GM18526 (cell line): ENCODE results near the gene SLC50A1.
A peak's percentile ranks its signal among the peaks of the same experiment; 100 is the strongest.

Experiments
- POLR2A ChIP-seq: IDR thresholded peaks from 3 replicates; pipeline ENCODE4 v1.6.1; 2011; ENCODE audit not compliant: insufficient read length; ENCODE audit errors: extremely low read depth

Gene SLC50A1

DNA sequence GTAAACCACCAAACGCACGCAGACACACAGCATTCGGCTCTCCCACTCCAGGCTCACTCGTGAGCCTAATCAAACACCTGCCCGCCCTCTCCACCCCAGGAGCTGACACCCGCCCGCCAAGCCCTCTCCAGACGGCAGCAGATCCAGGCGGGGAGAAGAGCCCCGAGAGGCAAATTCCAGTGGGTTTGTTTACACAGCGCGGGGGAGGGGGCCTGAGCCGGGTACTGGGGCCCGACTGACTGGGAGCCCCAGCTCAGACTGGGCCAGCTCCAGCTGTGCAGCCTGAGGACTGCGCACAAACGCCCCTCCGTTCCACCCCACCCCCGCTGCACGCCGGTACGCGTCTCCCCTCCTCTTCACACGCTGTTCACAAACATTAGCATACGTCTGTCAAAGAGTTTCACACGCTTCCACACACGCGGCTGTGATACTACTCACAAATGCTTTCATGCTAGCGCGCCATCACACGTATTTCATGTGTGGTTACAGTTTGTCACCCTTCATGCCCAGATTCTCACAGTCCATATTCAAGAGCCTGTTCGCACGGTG lies 9.0 kb upstream of the SLC50A1 start:
- TF ChIP-seq POLR2A: no peak

DNA sequence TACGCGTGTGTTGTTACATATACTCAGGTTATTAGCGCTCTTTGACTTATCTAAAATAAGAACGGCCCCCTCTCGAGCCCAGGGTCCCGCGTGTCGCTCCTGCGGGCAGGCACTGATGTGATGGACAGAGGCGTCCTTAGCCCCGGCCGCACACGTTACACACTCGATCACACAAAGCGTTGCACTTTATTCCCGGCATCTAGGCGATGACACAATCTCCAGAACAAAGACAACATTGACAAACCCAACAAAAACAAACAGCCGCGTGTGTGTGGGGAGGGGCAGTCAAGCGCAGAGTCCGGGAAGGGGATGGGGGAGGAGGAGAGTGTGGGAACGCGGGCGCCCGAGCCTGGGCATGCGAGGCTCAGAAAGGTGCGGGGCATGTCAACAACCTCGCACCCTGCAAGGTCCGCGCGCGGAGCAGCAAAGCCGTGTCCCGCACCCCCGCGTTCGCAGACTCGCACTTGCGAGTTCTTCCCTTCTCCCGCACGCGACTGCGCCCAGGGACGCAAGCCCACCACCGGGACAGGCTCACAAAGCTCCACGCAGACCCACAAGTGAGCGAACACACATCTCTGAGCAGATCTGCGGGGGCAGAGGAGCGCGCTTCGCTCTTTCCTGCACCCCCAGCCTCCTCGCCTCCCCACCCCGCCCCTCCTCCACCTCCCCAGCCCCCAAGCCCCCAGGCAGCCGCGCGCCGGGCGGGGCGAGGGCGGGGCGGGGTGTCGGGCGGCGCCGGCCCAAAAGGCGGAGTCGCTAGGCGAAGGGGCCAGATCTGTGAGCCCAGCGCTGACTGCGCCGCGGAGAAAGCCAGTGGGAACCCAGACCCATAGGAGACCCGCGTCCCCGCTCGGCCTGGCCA lies 8.3 kb upstream of the SLC50A1 start, which contains the start of gene EFNA1:
TSS of gene EFNA1 (plus strand) at position 772 of the 862 bp plus-strand sequence. CDS start 102 bp downstream, outside the sequence.
- TF ChIP-seq POLR2A: no peak

DNA sequence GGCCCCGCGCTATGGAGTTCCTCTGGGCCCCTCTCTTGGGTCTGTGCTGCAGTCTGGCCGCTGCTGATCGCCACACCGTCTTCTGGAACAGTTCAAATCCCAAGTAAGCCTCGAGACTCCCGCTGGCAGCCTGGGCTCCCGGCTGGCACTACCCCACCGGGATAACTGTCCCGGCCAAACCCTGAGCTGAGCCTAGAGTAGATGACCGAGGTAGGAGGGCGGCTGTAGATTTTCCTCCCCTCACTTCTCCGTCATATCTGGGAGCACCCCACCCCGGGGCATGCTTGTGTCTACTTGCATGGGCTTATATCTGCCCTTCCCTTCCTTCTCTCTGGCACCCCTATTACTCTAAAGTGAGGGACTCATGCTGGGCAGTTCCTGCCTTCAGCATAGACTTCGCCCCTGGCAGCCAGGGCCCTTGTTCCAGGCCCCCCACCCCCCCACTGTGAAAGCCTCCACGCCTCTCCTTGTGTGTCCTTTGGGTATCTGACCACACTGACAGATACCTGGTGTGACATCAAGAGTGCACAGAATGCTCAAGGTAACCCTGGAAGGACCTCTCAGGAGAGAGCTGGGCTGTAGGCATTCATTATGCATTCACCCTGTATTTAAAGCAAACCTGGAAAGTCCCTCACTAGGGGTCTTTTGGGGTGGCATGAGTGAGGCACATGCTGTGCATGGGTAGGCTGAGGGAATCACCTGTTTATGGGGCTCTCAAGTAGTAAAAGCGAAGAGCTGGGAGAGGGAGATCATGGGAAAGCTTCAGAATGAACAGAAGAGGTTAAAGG lies 7.5 kb upstream of the SLC50A1 start:
- TF ChIP-seq POLR2A: no peak

DNA sequence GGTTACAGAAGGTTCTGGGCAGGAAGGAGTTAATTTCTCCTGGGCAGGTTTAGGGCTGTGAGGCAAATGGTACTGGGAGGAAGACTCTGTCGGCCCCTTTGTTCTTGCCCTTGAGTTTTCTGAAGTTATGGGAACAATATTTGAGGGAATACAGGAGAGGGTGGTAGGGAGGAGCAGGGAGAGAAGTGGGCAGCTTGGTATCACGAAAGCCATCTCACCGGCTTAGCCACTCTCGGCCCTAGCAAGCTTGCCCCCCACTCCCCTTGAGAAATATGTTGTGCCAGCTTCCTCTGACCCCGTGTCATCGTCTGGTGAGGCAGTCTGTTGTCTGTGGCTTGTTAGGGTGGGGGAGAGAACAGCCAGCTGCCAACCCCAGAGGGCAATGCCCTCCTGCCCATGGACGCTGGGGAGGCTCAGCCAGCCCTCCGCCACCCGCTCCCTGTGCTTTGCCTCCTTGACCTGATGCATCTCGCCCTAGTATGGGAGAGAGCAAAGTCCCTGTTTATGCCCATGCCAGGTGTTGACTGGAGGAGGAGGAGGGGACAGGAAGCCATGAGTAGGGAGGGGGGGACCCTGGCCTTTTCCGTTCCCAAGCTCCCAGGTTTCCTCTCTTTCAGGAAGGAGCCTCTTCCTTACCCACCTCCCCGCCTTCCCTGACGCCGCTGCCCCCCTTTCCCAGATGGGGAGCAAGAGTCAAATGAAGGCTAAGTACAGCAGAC lies 6.7 kb upstream of the SLC50A1 start:
- TF ChIP-seq POLR2A: no peak

DNA sequence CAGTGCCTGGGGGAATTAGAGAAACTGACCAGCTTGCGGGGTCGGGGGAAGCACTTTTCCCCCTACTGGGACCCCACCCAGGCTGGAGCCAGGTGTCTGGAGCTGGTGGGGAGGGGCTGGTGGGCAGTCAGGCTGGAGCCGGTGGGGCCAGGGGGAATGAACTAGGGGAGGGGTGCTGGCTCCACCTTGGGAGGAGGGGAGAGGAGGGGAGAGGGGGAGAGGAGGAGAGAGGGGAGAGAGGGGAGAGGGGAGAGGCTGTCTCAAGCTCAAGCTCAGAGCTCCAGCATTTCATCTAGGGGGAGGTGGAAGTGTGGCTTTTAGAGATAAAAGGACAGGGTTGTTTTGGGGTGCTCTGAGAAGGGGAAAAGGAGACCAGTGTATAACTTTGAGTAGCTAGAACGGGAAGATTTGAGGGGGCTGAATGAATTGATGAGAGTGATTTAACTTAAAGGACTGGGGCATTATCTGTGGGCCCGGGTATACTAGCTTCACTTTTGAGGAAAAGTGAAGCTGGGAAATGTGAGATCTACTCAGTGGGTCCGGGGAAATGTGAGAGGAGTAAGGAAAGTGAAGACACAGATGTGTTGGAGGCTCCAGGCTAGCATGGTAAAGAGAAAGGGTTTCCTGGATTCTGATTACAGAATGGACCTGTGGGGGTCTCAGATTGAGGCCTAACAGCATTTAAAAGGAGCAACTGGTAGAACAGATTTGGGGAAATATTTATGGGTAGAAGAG lies 5.2 kb upstream of the SLC50A1 start:
- TF ChIP-seq POLR2A: no peak

DNA sequence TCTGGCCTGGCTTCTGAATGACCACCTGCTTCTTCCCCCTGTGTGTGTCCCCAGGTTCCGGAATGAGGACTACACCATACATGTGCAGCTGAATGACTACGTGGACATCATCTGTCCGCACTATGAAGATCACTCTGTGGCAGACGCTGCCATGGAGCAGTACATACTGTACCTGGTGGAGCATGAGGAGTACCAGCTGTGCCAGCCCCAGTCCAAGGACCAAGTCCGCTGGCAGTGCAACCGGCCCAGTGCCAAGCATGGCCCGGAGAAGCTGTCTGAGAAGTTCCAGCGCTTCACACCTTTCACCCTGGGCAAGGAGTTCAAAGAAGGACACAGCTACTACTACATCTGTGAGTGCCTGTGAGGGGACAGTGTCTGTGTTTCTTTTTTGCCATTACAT lies 4.4 kb upstream of the SLC50A1 start:
- TF ChIP-seq POLR2A: no peak

DNA sequence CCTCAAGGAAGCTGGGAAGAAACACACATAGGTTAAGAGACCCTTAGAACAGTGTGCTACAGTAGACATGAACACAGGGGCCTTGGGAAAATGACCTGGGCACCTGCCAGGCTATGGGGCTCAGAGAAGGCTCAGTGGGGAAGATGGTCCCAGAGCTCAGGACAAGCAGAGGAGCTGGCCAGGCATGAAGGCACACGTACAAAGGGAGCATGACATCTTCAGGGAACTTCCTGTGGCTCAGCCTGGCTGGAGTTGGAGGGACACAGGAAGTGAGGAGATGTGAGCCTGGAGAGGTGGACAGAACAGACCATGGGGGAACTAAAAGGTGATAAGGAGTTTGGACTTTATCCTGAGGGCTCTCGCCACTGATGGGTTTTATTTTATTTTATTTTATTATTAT lies 3.8 kb upstream of the SLC50A1 start:
- no peak for TF ChIP-seq POLR2A

DNA sequence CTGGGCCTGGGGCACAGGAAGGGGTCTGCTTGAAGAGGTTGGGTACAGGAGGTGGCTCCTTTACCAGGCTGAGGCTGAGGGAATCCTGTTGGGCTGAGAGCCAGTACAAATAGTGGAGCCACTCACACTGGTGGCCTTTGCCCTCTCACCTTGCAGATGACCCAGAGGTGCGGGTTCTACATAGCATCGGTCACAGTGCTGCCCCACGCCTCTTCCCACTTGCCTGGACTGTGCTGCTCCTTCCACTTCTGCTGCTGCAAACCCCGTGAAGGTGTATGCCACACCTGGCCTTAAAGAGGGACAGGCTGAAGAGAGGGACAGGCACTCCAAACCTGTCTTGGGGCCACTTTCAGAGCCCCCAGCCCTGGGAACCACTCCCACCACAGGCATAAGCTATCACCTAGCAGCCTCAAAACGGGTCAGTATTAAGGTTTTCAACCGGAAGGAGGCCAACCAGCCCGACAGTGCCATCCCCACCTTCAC lies 1.8 kb upstream of the SLC50A1 start:
- TF ChIP-seq POLR2A: no peak

DNA sequence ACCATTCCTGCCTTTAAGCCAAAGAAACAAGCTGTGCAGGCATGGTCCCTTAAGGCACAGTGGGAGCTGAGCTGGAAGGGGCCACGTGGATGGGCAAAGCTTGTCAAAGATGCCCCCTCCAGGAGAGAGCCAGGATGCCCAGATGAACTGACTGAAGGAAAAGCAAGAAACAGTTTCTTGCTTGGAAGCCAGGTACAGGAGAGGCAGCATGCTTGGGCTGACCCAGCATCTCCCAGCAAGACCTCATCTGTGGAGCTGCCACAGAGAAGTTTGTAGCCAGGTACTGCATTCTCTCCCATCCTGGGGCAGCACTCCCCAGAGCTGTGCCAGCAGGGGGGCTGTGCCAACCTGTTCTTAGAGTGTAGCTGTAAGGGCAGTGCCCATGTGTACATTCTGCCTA lies 1.3 kb upstream of the SLC50A1 start:
- TF ChIP-seq POLR2A: no peak

DNA sequence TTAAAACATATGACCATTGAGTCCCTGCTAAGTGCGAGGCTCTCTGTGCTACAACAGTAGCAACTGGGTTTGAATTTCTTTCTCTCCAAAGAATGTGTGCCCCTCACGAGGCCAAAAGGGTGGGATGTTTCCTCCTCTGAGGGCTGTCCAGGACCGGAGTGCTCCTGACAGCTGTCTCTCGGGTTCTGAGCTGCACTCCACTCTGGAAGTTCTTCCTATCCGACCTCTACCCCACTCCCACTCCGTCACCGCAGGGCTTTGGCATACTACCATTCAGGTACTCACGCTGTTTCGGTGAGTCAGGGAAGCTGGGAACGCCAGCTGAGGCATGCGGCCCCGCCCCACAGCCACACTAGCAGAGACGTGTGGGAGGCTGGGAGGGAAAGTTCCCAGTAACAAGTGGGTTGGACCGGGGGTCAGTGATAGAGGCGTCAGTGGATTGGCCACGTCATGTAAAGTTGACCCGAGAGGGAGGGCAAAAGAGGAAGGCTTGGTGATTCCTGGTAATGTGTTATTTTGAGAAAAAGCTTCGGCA lies 705 bp upstream of the SLC50A1 start:
- TF ChIP-seq POLR2A: no peak

DNA sequence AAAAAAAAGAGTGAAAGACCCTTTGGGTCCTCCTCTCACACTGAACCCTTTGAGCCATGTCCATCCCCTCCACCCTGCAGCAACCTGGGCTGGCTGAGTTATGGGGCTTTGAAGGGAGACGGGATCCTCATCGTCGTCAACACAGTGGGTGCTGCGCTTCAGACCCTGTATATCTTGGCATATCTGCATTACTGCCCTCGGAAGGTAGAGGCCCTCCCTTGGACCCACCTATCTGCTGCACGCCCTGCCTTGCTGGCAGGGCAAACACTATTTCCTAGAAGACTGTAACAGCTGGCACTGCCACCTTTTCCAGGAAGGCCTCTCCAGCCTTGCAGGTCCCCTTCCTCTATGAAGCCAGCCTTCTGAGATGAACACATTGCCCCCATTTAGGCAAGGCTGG lies 1.1 kb downstream of the SLC50A1 start:
- no peak for TF ChIP-seq POLR2A

DNA sequence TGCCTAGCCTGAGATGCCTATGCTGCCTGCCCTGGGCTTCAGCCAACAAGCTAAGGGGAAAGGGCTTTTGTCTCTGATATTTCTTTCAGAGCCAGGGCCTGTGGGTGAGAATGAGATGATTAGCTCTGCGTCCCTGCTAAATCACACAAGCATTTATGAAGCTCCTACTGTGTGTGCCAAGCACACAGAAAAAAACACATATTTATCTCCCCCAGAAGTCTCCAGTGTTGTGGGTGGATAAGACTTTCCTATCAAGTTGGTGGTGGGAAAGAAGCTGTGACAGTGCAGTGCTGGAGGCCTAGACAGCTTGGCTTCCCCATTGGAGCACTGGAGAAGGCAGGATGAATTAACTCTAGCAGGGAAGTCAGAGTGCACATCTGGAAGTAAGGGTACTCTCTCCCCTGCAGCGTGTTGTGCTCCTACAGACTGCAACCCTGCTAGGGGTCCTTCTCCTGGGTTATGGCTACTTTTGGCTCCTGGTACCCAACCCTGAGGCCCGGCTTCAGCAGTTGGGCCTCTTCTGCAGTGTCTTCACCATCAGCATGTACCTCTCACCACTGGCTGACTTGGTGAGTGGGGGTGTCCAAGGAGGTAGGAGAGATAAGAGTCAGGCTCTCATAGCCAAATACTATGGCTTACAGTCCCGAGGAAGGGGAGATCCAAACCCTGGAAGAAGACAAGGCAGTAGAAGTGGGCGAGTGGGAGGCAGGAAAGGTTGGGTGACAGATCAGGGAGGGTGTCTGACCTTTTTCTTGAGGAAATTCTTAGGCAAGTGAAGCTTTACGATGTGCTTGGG lies 1.7 kb downstream of the SLC50A1 start:
- no peak for TF ChIP-seq POLR2A

DNA sequence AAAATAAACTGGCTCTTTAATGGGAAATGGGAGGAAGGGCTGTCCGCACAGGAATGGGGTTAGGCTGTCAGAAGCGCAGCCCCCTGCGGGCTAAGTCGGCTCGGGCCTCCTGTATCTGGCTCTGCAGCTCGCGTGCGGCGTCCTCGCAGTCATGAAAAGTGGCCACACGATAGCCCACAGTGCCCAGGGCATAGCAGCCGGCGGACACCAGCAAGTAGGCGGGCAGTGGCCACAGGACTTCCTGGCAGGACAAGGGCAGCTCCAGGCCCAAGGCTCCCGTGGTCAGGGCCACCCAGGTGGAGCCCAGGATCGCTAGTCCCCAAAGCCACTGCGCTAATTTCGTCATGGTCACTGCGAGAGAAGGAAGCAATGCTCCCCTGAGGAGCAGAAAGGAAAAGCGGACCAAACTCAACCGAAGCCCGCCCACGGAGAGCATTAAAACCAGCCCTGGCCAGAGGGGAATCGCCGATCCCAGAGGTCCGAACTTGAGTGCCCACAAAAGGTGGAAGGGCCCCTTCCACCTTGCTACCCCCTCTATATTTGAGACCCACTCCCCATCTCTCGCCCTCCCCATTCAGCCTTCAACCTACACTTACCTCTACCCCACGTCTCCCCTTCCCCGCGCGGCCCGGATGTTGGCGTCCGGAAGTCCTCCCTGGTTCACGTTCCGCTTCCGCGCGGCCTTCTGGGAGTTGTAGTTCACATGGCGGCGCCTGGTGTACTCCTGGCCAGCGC lies 4.4 kb downstream of the SLC50A1 start, which contains the start of gene DPM3:
TSS of gene DPM3 (minus strand) at position 637 of the 735 bp plus-strand sequence. CDS start at position 346, 291 bp downstream.
- TF ChIP-seq POLR2A: peak; percentile 70

DNA sequence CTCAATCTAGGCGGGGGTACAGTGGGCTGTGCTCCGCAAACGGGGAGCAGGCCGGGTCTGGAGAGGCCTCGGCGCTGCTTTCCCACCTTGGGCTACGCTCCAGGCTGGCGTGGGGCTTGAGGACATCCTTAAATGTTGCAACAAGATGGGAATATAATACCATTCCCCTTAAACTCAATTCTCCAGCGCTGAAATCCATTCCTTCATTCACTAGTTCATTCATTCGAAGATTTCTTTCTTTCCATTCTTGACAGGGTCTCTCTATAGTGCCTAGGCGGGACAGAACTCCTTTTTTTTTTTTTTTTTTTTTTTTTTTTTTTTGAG lies 4.9 kb downstream of the SLC50A1 start:
- TF ChIP-seq POLR2A: no peak
